Fibroblast of the aortic adventitia (primary cell): Measurements from ENCODE around the gene TANC1. TPM values are rescaled to one million over a fixed set of nuclear protein-coding genes. Genes with fewer than 3 reads are reported as not detected.

Experiments
- DNase-seq: peaks from one replicate; pipeline ENCODE4 v3.0.0-alpha.2; 2010; ENCODE audit warnings: low read depth
- H3K4me3 ChIP-seq: 2 replicates; pipeline ENCODE4 v1.5.1; 2011; ENCODE audit warnings: low read depth, mild to moderate bottlenecking, control low read depth, low read length, moderate library complexity
- CTCF ChIP-seq: IDR thresholded peaks from 2 replicates; pipeline ENCODE4 v1.5.1; 2011; ENCODE audit warnings: mild to moderate bottlenecking, low read length, control low read depth, inconsistent platforms; ENCODE audit not compliant: insufficient read depth
- total RNA-seq: library from RNA; depleted of rRNA; stranded (reverse); fragments of >200 nt; gene quantifications from 2 replicates; pipeline ENCODE4 v1.2.3, GENCODE V29; 2012; ENCODE audit warnings: low replicate concordance

TANC1 gene
- total RNA-seq, 1 donor: 11.9 TPM

GRCh38 chr2:159129269-159129668 lies 160.8 kb downstream of the TANC1 start:
- H3K4me3 ChIP-seq: no peak overlapping the region
- no peak for DNase-seq
- TF ChIP-seq CTCF: no peak

- DNase-seq: no peak
Observed at GRCh38 chr2:159129824-159130223, 161.4 kb downstream of the TANC1 start.

GRCh38 chr2:159130302-159130701 lies 161.9 kb downstream of the TANC1 start:
- no peak for TF ChIP-seq CTCF
- H3K4me3 ChIP-seq: no peak overlapping the region
- no peak for DNase-seq

More at GRCh38 chr2:159129824-159130223, 161.4 kb downstream of the TANC1 start:
- no peak overlapping the region for H3K4me3 ChIP-seq
- no peak for TF ChIP-seq CTCF

- no peak overlapping the region for H3K4me3 ChIP-seq
- no peak for DNase-seq
- no peak for TF ChIP-seq CTCF
Observed at GRCh38 chr2:159131267-159131913, 162.9 kb downstream of the TANC1 start.

GRCh38 chr2:159131914-159132281 lies 163.5 kb downstream of the TANC1 start:
- no peak overlapping the region for H3K4me3 ChIP-seq
- peak; percentile 96 for DNase-seq
- TF ChIP-seq CTCF: no peak

GRCh38 chr2:159133797-159134196 lies 165.4 kb downstream of the TANC1 start:
- peak; percentile 47 for TF ChIP-seq CTCF
- peak; percentile 81 for DNase-seq
- H3K4me3 ChIP-seq: no peak overlapping the region

GRCh38 chr2:159134979-159135378 lies 166.5 kb downstream of the TANC1 start:
- no peak for DNase-seq
- no peak for TF ChIP-seq CTCF
- H3K4me3 ChIP-seq: no peak overlapping the region
